ENCODE data around the gene FKTN. TPM values are rescaled to one million over a fixed set of nuclear protein-coding genes. Genes with fewer than 3 reads are reported as not detected.
A peak's percentile ranks its signal among the peaks of the same experiment; 100 is the strongest.
"Not testable (repeated sequence)": the region's sequence is repeated elsewhere in the genome, so short reads cannot be mapped to it uniquely, and the experiment has no call there.

The FKTN gene
- polyA plus RNA-seq, 1 of the 3 experiments (the other 2 are of a cell fraction) = 5.3 TPM

- H3K9ac ChIP-seq; H2AFZ ChIP-seq (ENCODE audit: low read depth); H3K27ac ChIP-seq (ENCODE audit: low read depth in 2 of 2, low read length in 1 of 2); H3K4me1 ChIP-seq (ENCODE audit: control insufficient read depth in 1 of 2, insufficient read depth in 2 of 2, low read depth in 1 of 2, low read length in 1 of 2); H3K36me3 ChIP-seq (replicated peaks in 1 of 2; ENCODE audit: control insufficient read depth in 1 of 2, insufficient read depth in 2 of 2, low read length in 1 of 2); H3K9me2 ChIP-seq; H3F3A ChIP-seq (replicated peaks; ENCODE audit: insufficient read depth); H3K27me3 ChIP-seq (ENCODE audit: insufficient read depth); H3K9me3 ChIP-seq; H3K79me2 ChIP-seq (ENCODE audit: insufficient read depth); H3K4me3 ChIP-seq (ENCODE audit: low read depth in 2 of 2, low read length in 1 of 2); H4K20me1 ChIP-seq (ENCODE audit: insufficient read depth); POLR2A ChIA-PET; H3K4me2 ChIP-seq; DNase-seq: not testable (repeated sequence)
- CTCF ChIA-PET = interaction anchor here (1.4 kb wide), 1 partner anchor 137 kb away, joined by 3 read pairs; no protein-coding TSS in a partner anchor
- WGBS (ENCODE audit: low lambda C conversion rate) = 91% methylated on average over 6 of the region's 16 CpGs
Measured at GRCh38 chr9:105581550-105581949, 23.6 kb downstream of the FKTN start.

- no peak overlapping the region for H2AFZ ChIP-seq (ENCODE audit: low read depth)
- H3K9me3 ChIP-seq = 0 out of 2 replicates have a peak, but pooled peaks cover 4% of the 10 kb centered on the region
- no peak for TF ChIP-seq USF1 (IDR thresholded peaks at IDR 0.05; ENCODE audit: borderline replicate concordance, low read depth)
- TF ChIP-seq FOXJ3 (CRISPR knock-in tag; IDR thresholded peaks at IDR 0.05) = no peak
- no peak for TF ChIP-seq RCOR1 (IDR thresholded peaks at IDR 0.05; ENCODE audit: low read length)
- TF ChIP-seq TAF1 (IDR thresholded peaks at IDR 0.05; ENCODE audit: borderline replicate concordance, low read depth, low read length) = no peak
- WGBS (ENCODE audit: low lambda C conversion rate) = 97% methylated on average over 3 of the region's 3 CpGs
- 0 out of 2 replicates have a peak, but pooled peaks cover 2% of the 10 kb centered on the region for H3K79me2 ChIP-seq (ENCODE audit: insufficient read depth)
- no peaks in the 10 kb centered on the region for H3K27me3 ChIP-seq (ENCODE audit: insufficient read depth)
- H3F3A ChIP-seq (replicated peaks; ENCODE audit: insufficient read depth) = no peaks in the 10 kb centered on the region
- no peaks in the 10 kb centered on the region for H3K4me1 ChIP-seq (ENCODE audit: control insufficient read depth in 1 of 2, insufficient read depth in 2 of 2, low read depth in 1 of 2, low read length in 1 of 2)
- peaks cover 18% of the 10 kb centered on the region in 2 experiments for H3K36me3 ChIP-seq (replicated peaks in 1 of 2; ENCODE audit: control insufficient read depth in 1 of 2, insufficient read depth in 2 of 2, low read length in 1 of 2)
- H3K9ac ChIP-seq = no peak overlapping the region
- ChIA-PET POLR2A (no interaction called here), CTCF (no interaction called here)
- H4K20me1 ChIP-seq (ENCODE audit: insufficient read depth) = no peaks in the 10 kb centered on the region
- H3K4me2 ChIP-seq = no peak overlapping the region
- no peak for DNase-seq
- no peak overlapping the region for H3K4me3 ChIP-seq (ENCODE audit: low read depth in 2 of 2, low read length in 1 of 2)
- no peak overlapping the region for H3K27ac ChIP-seq (ENCODE audit: low read depth in 2 of 2, low read length in 1 of 2)
- no peaks in the 10 kb centered on the region for H3K9me2 ChIP-seq
Measured at GRCh38 chr9:105593145-105593544, 35.2 kb downstream of the FKTN start.

GRCh38 chr9:105608721-105609598 lies 51.0 kb downstream of the FKTN start:
- TF ChIP-seq CTCF (IDR thresholded peaks at IDR 0.05) = peak; percentile 75
- no peak for TF ChIP-seq FOSL2 (IDR thresholded peaks at IDR 0.05; ENCODE audit: borderline replicate concordance, low read depth)
- no peak for TF ChIP-seq CHD2 (IDR thresholded peaks at IDR 0.05; ENCODE audit: low read length, partially characterized antibody)
- no peak for TF ChIP-seq FOXJ3 (CRISPR knock-in tag; IDR thresholded peaks at IDR 0.05)
- TF ChIP-seq RAD21 (IDR thresholded peaks at IDR 0.05; ENCODE audit: low read length) = peak; percentile 70
- no peak for TF ChIP-seq NRF1 (IDR thresholded peaks at IDR 0.05; ENCODE audit: low read depth, low read length)
- Histone ChIP-seq H3K79me2 (ENCODE audit: insufficient read depth) (no peaks in the 10 kb centered on the region), H3F3A (replicated peaks; ENCODE audit: insufficient read depth) (peaks cover 4% of the 10 kb centered on the region), H4K20me1 (ENCODE audit: insufficient read depth) (no peaks in the 10 kb centered on the region), H2AFZ (ENCODE audit: low read depth) (no peak overlapping the region), H3K36me3 (replicated peaks in 1 of 2; ENCODE audit: control insufficient read depth in 1 of 2, insufficient read depth in 2 of 2, low read length in 1 of 2) (peaks cover 4 to 22% of the 10 kb centered on the region in 2 experiments), H3K9me3 (no peaks in the 10 kb centered on the region), H3K4me3 (ENCODE audit: low read depth in 2 of 2, low read length in 1 of 2) (no peak overlapping the region), H3K4me2 (no peak overlapping the region), H3K4me1 (ENCODE audit: control insufficient read depth in 1 of 2, insufficient read depth in 2 of 2, low read depth in 1 of 2, low read length in 1 of 2) (no peaks in the 10 kb centered on the region), H3K9ac (no peak overlapping the region), H3K27me3 (ENCODE audit: insufficient read depth) (no peaks in the 10 kb centered on the region), H3K27ac (ENCODE audit: low read depth in 2 of 2, low read length in 1 of 2) (no peak overlapping the region), H3K9me2 (no peaks in the 10 kb centered on the region)
- ChIA-PET CTCF (interaction anchor here (0.6 to 1.9 kb wide), 19 partner anchors 11 to 1512 kb away, joined by 3 to 14 read pairs (median 3); partner anchors contain the start of gene TMEM38B), POLR2A (no interaction called here)
- WGBS (ENCODE audit: low lambda C conversion rate) = 53% methylated on average over 6 of the region's 6 CpGs
- DNase-seq = peak; percentile 49
